Tibial nerve (tissue), 4 donors: ENCODE results near the gene IGSF22.

Experiments used
- CTCF ChIP-seq, 5 experiments: fragments of 200-600 bp in 3 of 5; fragments of 450-650 bp in 2 of 5; sonication (generic) in 3 of 5; IDR thresholded peaks; one replicate each; pipeline ENCODE4 v1.5.1; 2016 to 2019; ENCODE audit warnings: antibody characterized with exemption in 5 of 5, mild to moderate bottlenecking in 3 of 5, moderate library complexity in 2 of 5
- EP300 ChIP-seq, 2 donors: sonication (generic); formaldehyde crosslinking; IDR thresholded peaks; one replicate each; pipeline ENCODE4 v1.6.1; 2017; ENCODE audit warnings: antibody characterized with exemption in 2 of 2, mild to moderate bottlenecking in 1 of 2
- POLR2A ChIP-seq, 2 donors: fragments of 450-650 bp; IDR thresholded peaks; one replicate each; pipeline ENCODE4 v1.6.1; 2017; ENCODE audit warnings: antibody characterized with exemption in 2 of 2, mild to moderate bottlenecking in 2 of 2, moderate library complexity in 2 of 2

GRCh38 chr11:18770479-18771125, 44.6 kb upstream of the IGSF22 start:
- TF ChIP-seq CTCF (IDR thresholded peaks at IDR 0.05), result no peak
- no peak for TF ChIP-seq POLR2A (IDR thresholded peaks at IDR 0.05)
- TF ChIP-seq EP300 (IDR thresholded peaks at IDR 0.05), result no peak
